ENCODE measurements around the gene FCHO2.

The FCHO2 gene

GRCh38 chr5:73117088-73117740 is 161.4 kb downstream of the FCHO2 start:
- no peak for DNase-seq

- no peak for DNase-seq
These were observed 162.6 kb downstream of the FCHO2 start for GRCh38 chr5:73118391-73118973.

DNA sequence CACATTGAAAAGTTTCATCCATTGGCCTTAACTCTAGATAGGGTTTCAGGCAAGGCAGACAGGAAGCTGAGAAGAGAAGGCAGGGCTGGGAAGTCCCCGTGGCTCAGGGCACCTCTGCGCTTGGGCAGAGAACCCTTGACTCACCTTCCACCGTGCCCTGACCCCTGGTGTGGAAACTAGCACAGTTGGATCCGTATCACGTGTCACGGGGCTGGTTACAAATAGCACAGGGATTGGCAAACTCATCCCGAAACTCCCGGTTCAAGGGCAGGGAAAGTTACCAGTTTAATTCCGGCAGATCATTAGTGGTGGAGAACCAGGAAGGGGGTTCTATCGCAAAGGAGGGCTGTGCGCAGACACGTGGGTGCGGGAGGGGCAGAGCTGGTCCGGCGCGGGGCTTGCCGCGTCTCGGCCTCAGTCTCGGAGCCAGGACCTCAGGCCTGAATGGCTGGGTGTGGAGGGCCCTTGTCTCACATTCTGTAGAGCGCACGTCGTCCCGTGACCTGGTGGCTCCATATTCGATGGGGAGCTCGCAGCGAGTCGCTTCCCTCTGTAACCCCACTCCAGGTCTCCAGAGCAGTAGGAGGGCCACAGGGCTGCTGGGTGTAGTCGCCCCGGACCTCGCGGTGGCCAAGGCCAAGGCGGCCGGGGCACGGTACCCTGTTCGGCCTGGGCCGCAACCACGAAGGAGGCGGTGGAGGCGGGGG is 163.8 kb downstream of the FCHO2 start:
- DNase-seq: no peak

- no peak for DNase-seq
These were observed 164.6 kb downstream of the FCHO2 start, which contains the start of gene TMEM171 for GRCh38 chr5:73120222-73121118. TSS of gene TMEM171 (plus strand) at chr5:73120575. CDS start at chr5:73123374, 2,799 bp downstream.

DNA sequence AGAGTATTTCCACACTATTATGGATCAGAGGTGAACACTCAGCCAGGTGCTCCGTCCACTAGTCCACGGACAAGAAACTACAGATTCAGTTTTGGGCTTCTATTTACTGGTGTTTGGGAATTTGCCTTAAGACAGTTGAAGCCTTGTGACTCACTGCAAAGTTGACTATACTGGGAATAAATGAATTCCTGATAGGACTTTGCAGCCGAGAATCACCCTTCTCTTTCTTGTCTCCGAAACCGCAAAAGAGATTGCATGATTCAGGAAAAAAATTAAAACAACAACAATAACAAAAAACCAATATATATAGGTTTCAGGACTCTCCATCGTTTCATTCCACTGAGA is 165.2 kb downstream of the FCHO2 start:
- DNase-seq: no peak

- no peak for DNase-seq
These were observed 167.3 kb downstream of the FCHO2 start for GRCh38 chr5:73122875-73123810.

GRCh38 chr5:73125289-73125688 is 169.4 kb downstream of the FCHO2 start:
- DNase-seq: no peak

DNA sequence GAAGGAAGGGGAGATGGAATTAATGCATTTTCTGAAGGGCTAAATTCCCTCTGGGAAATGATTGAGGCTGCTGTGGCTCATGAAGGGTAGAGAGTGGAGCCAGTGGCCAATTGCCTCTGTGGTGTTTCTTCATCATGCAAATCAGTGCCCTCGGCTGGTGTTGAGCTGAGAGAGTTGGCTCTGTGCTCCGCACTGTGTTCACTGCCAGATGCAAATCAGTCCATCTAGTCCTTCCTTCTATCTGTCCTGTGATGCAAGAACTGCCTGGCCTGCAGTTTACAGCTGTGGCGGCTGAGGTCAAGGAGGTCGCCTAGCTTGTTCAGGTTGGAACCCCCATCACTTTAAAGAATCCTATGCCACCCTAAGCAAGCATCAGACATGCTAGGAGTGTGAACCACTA is 170.5 kb downstream of the FCHO2 start:
- no peak for DNase-seq

- no peak for DNase-seq
These were observed 171.1 kb downstream of the FCHO2 start for GRCh38 chr5:73126957-73127356.

- no peak for DNase-seq
These were observed 173.3 kb downstream of the FCHO2 start for GRCh38 chr5:73129143-73129542.

GRCh38 chr5:73130811-73131210 is 175.0 kb downstream of the FCHO2 start:
- DNase-seq: no peak

DNA sequence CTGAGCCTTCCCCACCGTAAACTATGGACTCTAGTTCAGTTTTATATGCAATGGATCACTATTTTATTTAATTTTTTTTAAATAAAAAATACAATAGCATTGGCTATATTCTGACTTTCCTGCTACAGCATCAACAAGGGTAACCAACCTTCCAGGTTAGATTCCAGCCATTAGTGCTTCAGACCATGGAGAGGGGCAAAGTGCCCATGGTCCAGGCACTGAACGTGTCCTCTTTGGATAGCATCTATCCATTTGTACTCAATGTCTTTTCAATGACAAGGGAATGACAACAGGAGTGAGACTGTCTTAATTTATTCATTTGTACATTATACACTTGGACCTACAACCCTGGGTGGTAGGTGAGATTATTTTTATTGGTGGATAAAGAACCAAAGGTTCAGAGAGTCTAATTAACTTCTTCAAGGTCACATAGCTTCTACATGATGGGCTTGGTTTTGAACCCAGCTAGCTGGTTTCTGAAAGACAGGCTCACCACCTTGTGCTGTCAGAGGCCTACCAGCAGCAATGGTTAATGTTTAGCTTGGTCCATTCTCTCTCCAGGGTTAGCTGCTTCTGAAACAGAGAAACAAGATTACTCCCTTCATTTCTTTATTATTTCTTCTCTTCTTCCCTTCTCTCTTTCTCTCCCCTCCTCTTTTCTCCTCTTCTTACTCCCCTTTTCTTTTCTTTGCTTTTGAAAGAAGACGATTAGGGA is 176.0 kb downstream of the FCHO2 start:
- no peak for DNase-seq

DNA sequence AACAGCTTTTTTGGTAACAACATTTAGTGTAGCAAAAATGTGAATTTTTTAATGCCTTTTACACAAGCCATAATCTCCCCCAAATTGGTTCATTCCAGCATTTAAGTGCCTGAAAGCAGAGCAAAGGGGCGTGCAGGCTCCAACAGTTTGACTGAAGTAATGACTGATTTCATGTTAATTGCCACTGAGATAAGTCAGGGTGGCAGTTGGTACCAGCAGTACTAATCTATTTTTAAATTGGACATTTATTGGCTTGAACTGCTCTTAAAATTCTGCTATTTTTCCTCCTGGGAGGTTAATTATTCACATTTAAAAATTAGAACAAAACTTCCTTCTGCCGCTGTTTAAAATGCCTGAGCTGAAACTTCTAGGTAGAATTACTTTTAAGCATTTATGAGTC is 176.9 kb downstream of the FCHO2 start:
- DNase-seq: no peak

DNA sequence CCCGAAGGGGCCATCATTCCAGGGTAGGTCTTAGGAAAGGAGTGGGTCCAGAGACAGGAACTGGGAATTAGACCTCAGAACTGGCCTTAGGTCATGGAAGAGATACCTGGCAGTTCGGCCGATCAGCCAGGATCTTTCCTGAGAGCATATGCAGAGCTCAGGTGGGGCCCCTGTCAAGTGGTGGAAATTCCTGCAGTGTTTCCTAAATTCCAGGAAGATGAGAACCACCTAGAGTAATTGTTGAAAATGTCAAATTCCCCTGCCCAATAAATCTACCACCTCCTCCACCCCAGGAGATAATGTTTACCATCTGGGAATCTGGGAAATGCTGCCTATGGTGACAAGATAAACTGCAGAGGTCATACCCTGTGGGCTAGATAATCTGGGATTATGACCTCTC is 179.2 kb downstream of the FCHO2 start:
- DNase-seq: no peak

DNA sequence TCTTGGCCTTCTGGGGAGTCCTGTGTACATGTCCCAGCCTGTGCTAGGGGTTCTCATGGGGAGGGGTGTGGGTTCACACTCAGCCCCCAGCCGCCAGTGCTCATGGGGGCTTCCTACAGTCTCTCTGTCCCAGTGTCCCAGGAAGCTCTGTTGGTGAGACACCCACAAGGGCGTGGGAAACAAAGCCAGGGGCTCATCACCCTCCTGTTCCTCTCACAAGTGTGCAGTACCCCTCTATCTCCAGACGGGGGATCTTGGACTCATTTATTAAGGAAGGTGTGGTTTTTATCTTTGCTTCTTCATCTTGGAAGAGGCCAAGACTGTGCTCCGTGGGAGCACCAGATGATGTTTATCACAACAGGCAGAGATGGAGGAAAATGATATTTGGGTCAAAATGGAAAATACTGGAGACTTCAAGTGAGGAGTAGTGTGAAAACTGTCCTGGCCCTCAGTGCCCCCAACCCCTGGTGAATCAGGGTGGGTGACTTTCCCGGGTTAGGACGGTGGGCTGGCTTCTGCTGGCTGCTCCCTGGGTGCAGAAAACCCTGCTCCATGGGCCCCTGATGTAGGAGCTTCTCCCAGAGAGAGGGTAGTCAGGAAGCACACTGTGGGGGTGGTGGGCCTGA is 179.7 kb downstream of the FCHO2 start:
- DNase-seq: no peak

GRCh38 chr5:73136055-73136562 is 180.3 kb downstream of the FCHO2 start:
- DNase-seq: no peak

DNA sequence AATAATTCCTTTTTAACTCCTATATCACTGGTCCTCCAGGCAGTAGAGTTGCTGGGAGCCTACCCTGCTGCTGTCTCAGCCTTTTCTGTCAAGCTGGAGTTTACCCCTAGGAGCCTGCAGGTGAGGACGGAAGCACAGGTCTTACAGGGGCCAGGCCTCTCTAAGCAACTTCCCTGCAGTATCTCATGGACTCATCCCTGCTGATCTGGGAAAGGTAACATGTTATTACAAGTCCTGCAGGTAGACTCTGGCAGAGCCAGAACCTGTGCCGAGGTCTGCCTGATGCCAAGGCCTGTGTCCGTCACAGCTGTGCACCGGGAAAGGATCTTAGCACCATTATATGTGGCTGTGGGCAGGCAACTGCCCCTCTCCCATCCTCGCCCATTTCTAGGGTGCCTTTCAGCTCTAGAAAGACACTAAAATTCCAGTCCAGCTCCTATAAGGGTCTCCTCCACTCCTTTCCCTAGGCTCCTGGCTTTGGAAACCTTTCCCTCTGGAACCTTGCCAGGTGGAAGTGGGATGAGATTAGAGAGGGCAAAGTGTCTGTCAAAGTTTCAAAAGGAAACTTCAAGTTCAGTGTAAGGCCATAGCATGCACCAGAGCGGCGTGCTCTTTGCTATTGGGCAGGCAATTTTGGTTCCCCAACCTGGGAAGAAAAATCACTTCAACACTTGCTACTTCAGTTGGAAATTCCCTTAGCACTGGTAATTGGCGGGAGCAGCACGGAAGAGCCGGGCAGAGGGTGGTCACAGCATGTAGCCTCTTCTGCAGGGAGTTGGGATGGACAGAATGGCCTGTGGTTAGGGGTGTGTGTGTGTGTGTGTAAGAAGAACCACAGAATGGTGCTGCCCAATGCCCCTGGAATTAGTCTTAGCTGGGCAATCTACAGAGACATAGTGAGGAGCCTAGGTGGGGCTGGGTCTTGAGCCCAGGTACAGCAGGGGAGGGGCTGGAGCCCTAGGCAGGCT is 182.0 kb downstream of the FCHO2 start:
- no peak for DNase-seq

DNA sequence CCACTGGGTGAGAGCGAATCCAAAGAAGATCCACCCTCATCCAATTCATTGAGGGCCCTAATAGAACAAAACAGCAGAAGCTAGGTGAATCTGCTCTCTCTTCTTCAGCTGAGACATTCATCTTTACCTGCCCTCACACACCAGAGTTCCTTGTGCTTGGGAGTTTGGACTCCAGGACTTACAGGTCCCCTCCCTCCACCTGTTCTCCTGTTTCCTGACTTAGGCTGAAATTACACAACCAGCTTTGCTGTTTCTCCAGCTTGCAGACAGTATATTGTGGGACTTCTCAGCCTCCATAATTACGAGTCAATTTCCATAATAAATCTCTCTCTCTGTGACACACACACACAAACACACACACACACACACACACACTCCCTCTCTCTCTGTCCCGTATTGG is 183.6 kb downstream of the FCHO2 start:
- no peak for DNase-seq
